HG03196 (cell line): ENCODE measurements around the gene NFE2L1.
A peak's percentile ranks its signal among the peaks of the same experiment; 100 is the strongest.

Experiments
- ATAC-seq: cut with Tn5 transposase; IDR thresholded peaks from one replicate; pipeline ENCODE4 v1.9.1; 2021; ENCODE audit not compliant: unreplicated experiment

Gene NFE2L1

DNA sequence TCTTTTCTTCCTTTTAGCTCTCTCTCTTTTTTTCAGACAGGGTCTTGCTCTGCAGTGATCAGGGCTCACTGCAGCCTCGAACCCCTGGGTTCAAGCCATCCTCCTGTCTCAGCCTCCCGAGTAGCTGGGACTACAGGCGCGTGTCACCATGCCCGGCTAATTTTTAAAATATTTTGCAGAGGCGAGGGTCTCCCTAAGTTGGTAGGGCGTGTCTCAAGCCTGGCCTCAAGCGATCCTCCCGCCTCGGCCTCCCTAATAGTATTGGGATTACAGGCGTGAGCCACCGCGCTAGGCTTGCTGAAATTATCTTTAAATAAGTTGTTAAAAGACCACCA lies 58.6 kb downstream of the NFE2L1 start:
- no peak for ATAC-seq

DNA sequence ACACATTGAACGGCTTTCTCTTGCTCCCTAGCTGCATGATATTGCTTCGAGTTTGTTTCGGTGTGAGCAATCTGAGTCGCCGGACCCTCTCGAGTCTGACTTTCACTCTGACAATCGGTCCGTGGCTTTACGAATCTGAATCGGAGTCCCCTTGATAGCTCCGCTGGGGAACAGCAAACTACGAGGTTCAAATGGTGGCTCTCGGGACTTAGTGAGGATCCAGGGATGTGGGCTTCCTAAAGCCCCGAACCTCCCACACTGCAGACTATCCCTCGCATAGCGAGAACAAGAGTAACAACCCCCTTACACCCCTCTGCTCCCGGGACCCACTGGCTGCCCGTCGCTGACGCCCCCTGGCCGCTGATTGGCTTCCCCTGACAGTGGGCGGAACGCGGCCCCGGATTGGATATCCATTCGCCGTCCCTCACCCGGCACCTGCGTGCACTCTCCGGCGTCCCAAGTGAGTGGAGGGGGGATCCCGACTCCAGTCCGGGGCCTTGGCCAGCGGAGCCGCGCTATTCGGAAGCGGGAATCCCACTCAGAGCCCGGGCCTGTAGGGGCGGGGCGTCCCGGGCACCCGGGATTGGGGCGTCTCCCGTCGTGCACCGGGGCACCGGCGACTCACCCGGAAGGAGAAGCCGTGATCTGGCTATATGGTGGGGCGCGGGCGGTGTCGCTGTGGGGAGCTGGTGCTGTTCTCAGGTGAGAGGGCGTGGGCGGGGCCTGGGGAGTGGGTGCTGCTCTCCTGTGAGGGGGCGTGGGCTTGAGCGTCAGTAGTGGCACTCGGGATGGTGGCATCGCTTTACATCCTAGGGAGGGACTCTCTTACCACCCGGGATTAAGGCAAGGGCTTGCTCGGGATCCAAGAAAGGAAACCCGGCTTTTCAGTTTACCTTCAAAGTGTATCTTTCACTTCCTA lies 59.2 kb downstream of the NFE2L1 start, which contains the start of gene SNX11:
Gene SNX11 (plus strand): TSS at position 630 of the 919 bp plus-strand sequence. CDS start 4,278 bp downstream, outside the sequence.
- peak; percentile 73 for ATAC-seq

DNA sequence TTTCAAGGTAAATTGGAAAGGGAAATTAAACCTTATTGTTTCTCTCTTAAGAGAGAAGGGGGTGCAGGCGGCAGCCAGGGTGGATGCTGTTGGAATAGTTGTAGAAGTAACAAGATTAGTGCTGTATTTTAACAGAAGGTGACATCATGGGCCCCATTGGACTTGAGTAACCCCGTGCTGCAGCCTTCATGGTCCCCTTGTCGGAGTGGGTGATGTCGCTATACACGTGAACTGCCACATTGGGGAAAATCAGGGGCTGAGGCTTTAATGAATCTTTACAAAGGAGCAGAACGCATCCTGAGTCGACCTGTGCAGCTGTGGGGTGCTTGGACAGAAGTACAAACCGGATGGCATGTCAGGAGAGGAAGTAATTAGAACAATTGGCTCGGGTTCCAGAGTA lies 62.6 kb downstream of the NFE2L1 start:
- ATAC-seq, result no peak
